GM21723 (cell line): ENCODE data around the gene FKBP4.
"Not testable (repeated sequence)": the region's sequence is repeated elsewhere in the genome, so short reads cannot be mapped to it uniquely, and the experiment has no call there.

Source experiments
- ATAC-seq: cut with Tn5 transposase; IDR thresholded peaks from one replicate; pipeline ENCODE4 v1.9.1; 2021; ENCODE audit warnings: mild to moderate bottlenecking, moderate library complexity; ENCODE audit not compliant: unreplicated experiment

The FKBP4 gene

GRCh38 chr12:2794736-2795289, at the start of gene FKBP4:
TSS of gene FKBP4 (plus strand) at chr12:2794970. CDS start at chr12:2795140, 170 bp downstream.
- peak; percentile 80 for ATAC-seq

- ATAC-seq = no peak
Observed at GRCh38 chr12:2745655-2746054, 49.1 kb upstream of the FKBP4 start.

- ATAC-seq = no peak
Observed at GRCh38 chr12:2749580-2749979, 45.2 kb upstream of the FKBP4 start.

- no peak for ATAC-seq
Observed at GRCh38 chr12:2750185-2750584, 44.6 kb upstream of the FKBP4 start.

GRCh38 chr12:2751230-2751629, 43.5 kb upstream of the FKBP4 start:
- ATAC-seq = no peak

- ATAC-seq = no peak
Observed at GRCh38 chr12:2751686-2752085, 43.1 kb upstream of the FKBP4 start.

GRCh38 chr12:2752676-2753371, 41.9 kb upstream of the FKBP4 start:
- ATAC-seq = no peak

- no peak for ATAC-seq
Observed at GRCh38 chr12:2753536-2753935, 41.2 kb upstream of the FKBP4 start.

GRCh38 chr12:2754208-2754607, 40.6 kb upstream of the FKBP4 start:
- ATAC-seq = no peak

GRCh38 chr12:2756756-2757155, 38.0 kb upstream of the FKBP4 start:
- ATAC-seq = no peak

GRCh38 chr12:2759733-2760132, 35.0 kb upstream of the FKBP4 start:
- no peak for ATAC-seq

- ATAC-seq = no peak
Observed at GRCh38 chr12:2764398-2764797, 30.4 kb upstream of the FKBP4 start.

- no peak for ATAC-seq
Observed at GRCh38 chr12:2765052-2765451, 29.7 kb upstream of the FKBP4 start.

- no peak for ATAC-seq
Observed at GRCh38 chr12:2765608-2766007, 29.2 kb upstream of the FKBP4 start.

- ATAC-seq = no peak
Observed at GRCh38 chr12:2768224-2768961, 26.4 kb upstream of the FKBP4 start.

GRCh38 chr12:2769866-2770533, 24.8 kb upstream of the FKBP4 start:
- no peak for ATAC-seq

GRCh38 chr12:2770544-2770943, 24.2 kb upstream of the FKBP4 start:
- not testable (repeated sequence) for ATAC-seq

GRCh38 chr12:2772370-2772769, 22.4 kb upstream of the FKBP4 start:
- ATAC-seq = no peak

GRCh38 chr12:2773199-2773875, 21.4 kb upstream of the FKBP4 start:
- no peak for ATAC-seq

GRCh38 chr12:2775431-2775830, 19.3 kb upstream of the FKBP4 start:
- ATAC-seq = no peak
